ENCODE measurements around the gene YLPM1. TPM values are rescaled to one million over a fixed set of nuclear protein-coding genes. Genes with fewer than 3 reads are reported as not detected.
"Not testable (repeated sequence)": the region's sequence is repeated elsewhere in the genome, so short reads cannot be mapped to it uniquely, and the experiment has no call there.

Gene YLPM1
- total and polyA plus RNA-seq, 4 donors = 11.8 to 79.9 (median 39.2) TPM

DNA sequence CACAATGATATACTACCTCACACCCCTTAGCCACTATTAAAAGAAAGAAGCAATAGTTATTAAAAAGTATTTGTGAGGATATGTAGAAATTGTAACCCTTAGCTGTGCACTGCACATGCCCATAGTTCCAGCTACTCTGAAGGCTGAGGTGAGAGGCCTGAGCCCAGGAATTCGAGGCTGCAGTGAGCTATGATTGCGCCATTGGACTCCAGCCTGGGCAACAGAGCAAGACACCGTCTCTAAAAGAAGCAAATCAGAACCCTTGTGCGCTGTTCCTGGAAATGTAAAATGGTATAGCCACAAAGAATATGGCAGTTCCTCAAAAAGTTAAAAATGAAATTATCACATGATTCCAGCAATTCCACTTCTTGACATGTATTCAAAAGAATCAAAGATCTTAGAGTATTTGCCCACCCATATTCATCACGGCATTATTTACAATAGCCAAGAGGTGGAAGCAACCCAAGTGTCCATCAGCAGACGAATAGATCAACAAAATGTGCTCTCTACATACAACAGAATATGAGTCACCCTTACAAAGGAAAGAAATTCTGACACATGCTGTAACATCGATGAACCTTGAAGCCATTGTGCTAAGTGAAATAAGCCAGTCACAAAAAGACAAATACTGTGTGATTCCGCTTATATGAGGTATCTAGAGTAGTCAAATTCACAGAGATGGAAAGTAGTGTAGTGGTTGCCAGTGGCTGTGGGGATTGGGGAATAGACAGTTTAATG is 23.7 kb upstream of the YLPM1 start:
- ATAC-seq (ENCODE audit: low FRiP score) (no peak), DNase-seq (no peak)
- Histone ChIP-seq H3K4me3 (ENCODE audit: low read length in 2 of 2) (no peak overlapping the region), H3K4me1 (ENCODE audit: control insufficient read depth in 1 of 2, insufficient read depth in 2 of 2, low read length in 2 of 2) (no peaks in the 10 kb centered on the region), H3K27me3 (ENCODE audit: control insufficient read depth in 1 of 2, insufficient read depth in 2 of 2, low read length in 1 of 2) (no peaks in the 10 kb centered on the region), H3K27ac (ENCODE audit: low read depth in 1 of 2, low read length in 2 of 2) (no peak overlapping the region), H3K9me3 (ENCODE audit: control insufficient read depth, low read length) (no peaks in the 10 kb centered on the region), H3K36me3 (ENCODE audit: control insufficient read depth in 1 of 2, insufficient read depth in 2 of 2, low read length in 1 of 2) (peaks cover 0 to 2% of the 10 kb centered on the region in 2 donors)
- intact Hi-C loops (cut with DNase I) = no loop called here
- WGBS, 2 donors = 94 to 96% methylated on average over 8 of the region's 8 CpGs

DNA sequence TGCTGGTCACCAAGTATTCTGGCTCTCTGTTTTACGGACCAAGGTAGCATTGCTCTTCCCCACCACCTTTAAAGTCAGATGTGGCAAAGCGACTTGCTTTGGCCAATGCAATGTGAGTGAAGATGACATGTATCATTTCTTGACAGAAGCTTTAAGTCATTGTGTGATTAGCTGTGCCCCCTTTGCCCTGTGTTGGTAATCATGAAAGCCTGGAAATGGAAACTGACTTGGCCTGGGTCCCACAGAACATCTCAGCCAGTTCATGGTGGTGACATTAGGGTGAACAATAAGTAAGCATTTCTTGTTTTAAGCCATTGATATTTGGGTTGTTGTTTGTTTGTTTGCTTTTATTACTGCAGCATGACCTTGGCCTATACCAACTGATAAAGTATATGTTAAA is 15.9 kb upstream of the YLPM1 start:
- H3K9me3 ChIP-seq (ENCODE audit: control insufficient read depth, low read length) = no peaks in the 10 kb centered on the region
- no peaks in the 10 kb centered on the region for H3K27me3 ChIP-seq (ENCODE audit: control insufficient read depth in 1 of 2, insufficient read depth in 2 of 2, low read length in 1 of 2)
- DNase-seq = no peak
- no peak overlapping the region for H3K4me3 ChIP-seq (ENCODE audit: low read length in 2 of 2)
- WGBS, 2 donors = 85 to 94% methylated on average over 2 of the region's 2 CpGs
- intact Hi-C loops (cut with DNase I) = no loop called here
- H3K4me1 ChIP-seq (ENCODE audit: control insufficient read depth in 1 of 2, insufficient read depth in 2 of 2, low read length in 2 of 2) = no peaks in the 10 kb centered on the region
- ATAC-seq (ENCODE audit: low FRiP score) = no peak
- no peak overlapping the region for H3K27ac ChIP-seq (ENCODE audit: low read depth in 1 of 2, low read length in 2 of 2)
- no peaks in the 10 kb centered on the region for H3K36me3 ChIP-seq (ENCODE audit: control insufficient read depth in 1 of 2, insufficient read depth in 2 of 2, low read length in 1 of 2)

DNA sequence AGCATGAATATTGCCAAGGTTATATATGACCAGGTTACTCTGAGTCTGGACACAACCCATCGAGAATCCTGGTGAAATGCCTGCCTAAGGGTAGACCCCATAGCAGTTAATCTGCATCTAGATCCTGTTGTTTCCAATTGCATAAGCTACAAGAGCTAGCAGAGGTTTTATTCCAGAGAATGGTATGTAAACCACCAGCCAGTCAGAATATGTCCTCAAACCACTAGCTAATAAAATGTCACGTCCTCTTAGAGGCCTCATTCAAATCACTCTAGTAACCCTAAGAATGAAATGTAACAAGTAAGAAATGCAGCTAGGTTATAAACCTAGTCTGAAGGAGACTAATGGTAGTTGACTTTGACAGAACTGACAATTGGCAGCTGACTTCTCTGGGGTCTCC is 9.0 kb upstream of the YLPM1 start:
- intact Hi-C loops (cut with DNase I) = no loop called here
- no peaks in the 10 kb centered on the region for H3K27me3 ChIP-seq (ENCODE audit: control insufficient read depth in 1 of 2, insufficient read depth in 2 of 2, low read length in 1 of 2)

DNA sequence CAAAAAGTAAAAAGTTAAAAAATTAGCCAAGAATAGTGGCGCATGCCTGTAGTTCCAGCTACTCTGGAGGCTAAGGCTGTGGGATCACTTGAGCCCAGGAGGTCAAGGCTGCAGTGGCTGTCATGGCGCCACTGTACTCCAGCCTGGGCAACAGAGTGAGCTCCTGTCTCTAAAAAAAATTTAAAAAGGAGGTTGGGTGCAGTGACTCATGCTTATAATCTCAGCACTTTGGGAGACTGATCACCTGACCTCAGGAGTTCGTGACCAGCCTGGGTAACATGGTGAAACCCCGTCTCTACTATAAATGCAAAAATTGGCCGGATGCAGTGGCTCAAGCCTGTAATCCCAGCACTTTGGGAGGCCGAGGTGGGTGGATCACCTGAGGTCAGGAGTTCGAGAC is 8.2 kb upstream of the YLPM1 start:
- Histone ChIP-seq H3K36me3 (ENCODE audit: control insufficient read depth in 1 of 2, insufficient read depth in 2 of 2, low read length in 1 of 2) (no peaks in the 10 kb centered on the region), H3K4me1 (ENCODE audit: control insufficient read depth in 1 of 2, insufficient read depth in 2 of 2, low read length in 2 of 2) (no peaks in the 10 kb centered on the region), H3K9me3 (ENCODE audit: control insufficient read depth, low read length) (no peaks in the 10 kb centered on the region), H3K27me3 (ENCODE audit: control insufficient read depth in 1 of 2, insufficient read depth in 2 of 2, low read length in 1 of 2) (no peaks in the 10 kb centered on the region), H3K4me3 (ENCODE audit: low read length in 2 of 2) (no peak overlapping the region), H3K27ac (ENCODE audit: low read depth in 1 of 2, low read length in 2 of 2) (no peak overlapping the region)
- DNase-seq = no peak
- ATAC-seq (ENCODE audit: low FRiP score) = no peak
- intact Hi-C loops (cut with DNase I) = no loop called here
- 89 to 92% methylated on average over 7 of the region's 7 CpGs for WGBS, 2 donors

More for the DNA sequence above, 9.0 kb upstream of the YLPM1 start:
- no peak for DNase-seq
- no peak overlapping the region for H3K4me3 ChIP-seq (ENCODE audit: low read length in 2 of 2)
- H3K4me1 ChIP-seq (ENCODE audit: control insufficient read depth in 1 of 2, insufficient read depth in 2 of 2, low read length in 2 of 2) = no peaks in the 10 kb centered on the region
- no peak overlapping the region for H3K27ac ChIP-seq (ENCODE audit: low read depth in 1 of 2, low read length in 2 of 2)
- WGBS, 2 donors = 75 to 80% methylated on average over 2 of the region's 2 CpGs
- H3K36me3 ChIP-seq (ENCODE audit: control insufficient read depth in 1 of 2, insufficient read depth in 2 of 2, low read length in 1 of 2) = no peaks in the 10 kb centered on the region
- no peaks in the 10 kb centered on the region for H3K9me3 ChIP-seq (ENCODE audit: control insufficient read depth, low read length)
- no peak for ATAC-seq (ENCODE audit: low FRiP score)

DNA sequence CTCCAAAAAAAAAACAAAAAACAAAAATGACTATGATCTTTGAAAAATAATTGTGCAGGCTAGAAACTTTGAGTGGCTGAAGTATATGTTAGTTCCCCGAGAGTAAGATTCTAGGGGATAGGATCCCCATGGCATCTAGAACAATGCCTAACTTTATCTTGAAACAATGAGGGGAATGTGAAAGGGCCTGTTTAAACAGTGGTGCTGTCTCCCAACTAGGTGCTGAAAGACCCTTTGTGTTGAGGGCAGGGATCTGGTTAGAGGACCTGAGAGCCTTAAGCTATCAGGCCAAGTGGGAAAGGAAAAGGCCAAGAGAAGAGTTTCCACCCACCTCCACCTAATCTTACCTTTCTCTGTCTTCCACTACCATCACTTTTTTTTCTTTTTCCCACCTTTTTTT is 6.8 kb upstream of the YLPM1 start:
- 73 to 78% methylated on average over 1 of the region's 1 CpG for WGBS, 2 donors
- H3K27ac ChIP-seq (ENCODE audit: low read depth in 1 of 2, low read length in 2 of 2) = no peak overlapping the region
- H3K9me3 ChIP-seq (ENCODE audit: control insufficient read depth, low read length) = no peaks in the 10 kb centered on the region
- H3K36me3 ChIP-seq (ENCODE audit: control insufficient read depth in 1 of 2, insufficient read depth in 2 of 2, low read length in 1 of 2) = no peaks in the 10 kb centered on the region
- intact Hi-C loops (cut with DNase I) = no loop called here
- no peak overlapping the region for H3K4me3 ChIP-seq (ENCODE audit: low read length in 2 of 2)
- no peaks in the 10 kb centered on the region for H3K4me1 ChIP-seq (ENCODE audit: control insufficient read depth in 1 of 2, insufficient read depth in 2 of 2, low read length in 2 of 2)
- no peaks in the 10 kb centered on the region for H3K27me3 ChIP-seq (ENCODE audit: control insufficient read depth in 1 of 2, insufficient read depth in 2 of 2, low read length in 1 of 2)
- no peak for ATAC-seq (ENCODE audit: low FRiP score)
- no peak for DNase-seq

DNA sequence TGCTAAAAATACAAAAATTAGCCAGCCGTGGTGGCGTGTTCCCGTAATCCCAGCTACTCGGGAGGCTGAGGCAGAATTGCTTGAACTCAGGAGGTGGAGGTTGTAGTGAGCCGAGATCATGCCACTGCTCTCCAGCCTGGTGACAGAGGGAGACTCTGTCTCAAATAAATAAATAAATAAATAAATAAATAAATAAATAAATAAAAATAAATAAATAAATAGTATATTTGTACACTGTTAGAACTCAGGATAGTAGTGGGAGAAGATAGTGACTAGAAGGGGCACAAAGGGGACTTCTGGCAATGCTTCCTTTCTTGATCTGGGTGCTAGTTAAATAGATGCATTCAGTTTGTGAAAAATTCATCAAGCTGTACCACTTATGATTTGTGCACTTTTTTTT is 4.6 kb upstream of the YLPM1 start:
- H3K27me3 ChIP-seq (ENCODE audit: control insufficient read depth in 1 of 2, insufficient read depth in 2 of 2, low read length in 1 of 2); H3K9me3 ChIP-seq (ENCODE audit: control insufficient read depth, low read length); DNase-seq; H3K27ac ChIP-seq (ENCODE audit: low read depth in 1 of 2, low read length in 2 of 2); intact Hi-C loops (cut with DNase I); H3K4me1 ChIP-seq (ENCODE audit: control insufficient read depth in 1 of 2, insufficient read depth in 2 of 2, low read length in 2 of 2); H3K4me3 ChIP-seq (ENCODE audit: low read length in 2 of 2); H3K36me3 ChIP-seq (ENCODE audit: control insufficient read depth in 1 of 2, insufficient read depth in 2 of 2, low read length in 1 of 2); ATAC-seq (ENCODE audit: low FRiP score): not testable (repeated sequence)
- 89 to 93% methylated on average over 5 of the region's 5 CpGs for WGBS, 2 donors

DNA sequence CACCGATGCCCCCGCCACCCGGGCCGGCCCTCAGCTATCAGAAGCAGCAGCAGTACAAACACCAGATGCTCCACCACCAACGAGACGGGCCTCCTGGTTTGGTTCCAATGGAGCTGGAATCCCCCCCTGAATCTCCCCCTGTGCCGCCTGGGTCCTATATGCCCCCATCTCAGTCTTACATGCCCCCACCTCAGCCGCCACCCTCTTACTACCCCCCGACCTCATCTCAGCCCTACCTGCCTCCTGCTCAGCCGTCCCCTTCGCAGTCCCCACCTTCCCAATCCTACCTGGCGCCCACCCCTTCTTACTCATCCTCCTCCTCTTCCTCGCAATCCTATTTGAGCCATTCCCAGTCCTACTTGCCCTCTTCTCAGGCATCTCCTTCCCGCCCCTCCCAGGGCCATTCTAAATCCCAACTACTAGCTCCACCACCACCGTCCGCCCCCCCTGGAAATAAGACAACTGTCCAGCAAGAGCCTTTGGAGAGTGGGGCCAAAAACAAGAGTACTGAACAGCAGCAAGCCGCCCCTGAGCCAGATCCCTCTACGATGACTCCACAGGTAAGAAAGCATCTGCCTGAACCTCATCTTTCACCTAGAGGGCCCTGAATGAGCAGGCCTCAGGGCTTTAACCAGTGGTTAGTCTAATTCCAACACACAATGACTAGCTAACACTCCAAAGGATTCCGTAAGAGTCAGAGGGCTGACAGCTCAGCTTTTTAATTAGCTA is 851 bp downstream of the YLPM1 start:
- Histone ChIP-seq H3K4me3 (ENCODE audit: low read length in 2 of 2) (peak overlapping the region; percentile 36 to 66), H3K27ac (ENCODE audit: low read depth in 1 of 2, low read length in 2 of 2) (no peak overlapping the region), H3K9me3 (ENCODE audit: control insufficient read depth, low read length) (no peaks in the 10 kb centered on the region), H3K4me1 (ENCODE audit: control insufficient read depth in 1 of 2, insufficient read depth in 2 of 2, low read length in 2 of 2) (peaks cover 0 to 2% of the 10 kb centered on the region in 2 donors), H3K36me3 (ENCODE audit: control insufficient read depth in 1 of 2, insufficient read depth in 2 of 2, low read length in 1 of 2) (no peaks in the 10 kb centered on the region), H3K27me3 (ENCODE audit: control insufficient read depth in 1 of 2, insufficient read depth in 2 of 2, low read length in 1 of 2) (no peaks in the 10 kb centered on the region)
- 1% methylated on average over 17 to 19 of the region's 19 CpGs for WGBS, 2 donors
- no peak for DNase-seq
- ATAC-seq (ENCODE audit: low FRiP score) = no peak
- intact Hi-C loops (cut with DNase I) = loop anchor here in 1 of 2 donors (5.0 kb wide), 1 partner anchor 152 kb away; the partner anchor contains the start of gene LTBP2

DNA sequence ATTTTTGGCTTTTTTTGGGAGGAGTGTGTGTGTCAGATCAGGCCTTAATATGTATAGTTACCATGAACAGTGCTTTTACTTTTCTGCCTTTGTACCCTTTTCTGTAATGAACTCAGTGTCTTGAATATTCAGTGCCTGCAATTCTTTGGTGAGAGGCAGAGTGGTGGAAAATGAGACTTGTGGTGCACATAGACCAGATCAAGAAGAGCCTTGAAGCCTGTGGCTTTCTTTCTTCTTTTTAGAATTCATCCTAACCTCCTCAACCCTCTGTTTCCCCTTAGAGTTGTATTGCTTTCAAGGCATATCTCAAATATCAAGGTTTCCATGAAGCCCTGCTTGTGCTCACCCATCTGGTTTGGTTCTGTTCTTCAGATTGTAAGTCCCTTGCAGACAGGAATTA is 2.6 kb downstream of the YLPM1 start:
- H3K4me1 ChIP-seq (ENCODE audit: control insufficient read depth in 1 of 2, insufficient read depth in 2 of 2, low read length in 2 of 2) = peaks cover 0 to 2% of the 10 kb centered on the region in 2 donors
- H3K27ac ChIP-seq (ENCODE audit: low read depth in 1 of 2, low read length in 2 of 2) = no peak overlapping the region
- peak overlapping the region; percentile 26 to 66 for H3K4me3 ChIP-seq (ENCODE audit: low read length in 2 of 2)

DNA sequence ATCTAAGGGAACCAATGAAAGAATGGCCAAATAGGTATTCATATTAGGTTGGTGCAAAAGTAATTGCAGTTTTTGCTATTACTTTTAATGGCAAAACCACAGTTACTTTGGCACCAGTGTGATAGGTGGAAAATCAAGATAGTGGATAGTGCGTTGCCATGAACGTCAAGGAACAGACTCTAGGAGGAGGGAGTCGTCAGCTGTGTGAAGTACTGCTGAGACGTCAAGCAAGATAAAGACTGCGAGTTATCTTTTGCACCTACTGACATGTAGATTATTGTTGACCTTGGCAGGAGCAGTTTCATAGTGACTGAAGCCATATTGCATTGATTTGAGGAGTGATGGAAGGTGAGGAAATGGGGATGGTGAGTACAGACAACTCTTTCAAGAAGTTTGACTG is 8.3 kb downstream of the YLPM1 start:
- H3K36me3 ChIP-seq (ENCODE audit: control insufficient read depth in 1 of 2, insufficient read depth in 2 of 2, low read length in 1 of 2) = no peaks in the 10 kb centered on the region
- DNase-seq (no peak), ATAC-seq (ENCODE audit: low FRiP score) (no peak)
- peaks cover 0 to 2% of the 10 kb centered on the region in 2 donors for H3K4me1 ChIP-seq (ENCODE audit: control insufficient read depth in 1 of 2, insufficient read depth in 2 of 2, low read length in 2 of 2)
- no peaks in the 10 kb centered on the region for H3K27me3 ChIP-seq (ENCODE audit: control insufficient read depth in 1 of 2, insufficient read depth in 2 of 2, low read length in 1 of 2)
- intact Hi-C loops (cut with DNase I) = no loop called here
- H3K4me3 ChIP-seq (ENCODE audit: low read length in 2 of 2) = no peak overlapping the region
- H3K27ac ChIP-seq (ENCODE audit: low read depth in 1 of 2, low read length in 2 of 2) = no peak overlapping the region
- WGBS, 2 donors = 56 to 68% methylated on average over 5 of the region's 5 CpGs
- H3K9me3 ChIP-seq (ENCODE audit: control insufficient read depth, low read length) = no peaks in the 10 kb centered on the region

More for the DNA sequence above, 2.6 kb downstream of the YLPM1 start:
- no peak for ATAC-seq (ENCODE audit: low FRiP score)
- Histone ChIP-seq H3K36me3 (ENCODE audit: control insufficient read depth in 1 of 2, insufficient read depth in 2 of 2, low read length in 1 of 2) (no peaks in the 10 kb centered on the region), H3K27me3 (ENCODE audit: control insufficient read depth in 1 of 2, insufficient read depth in 2 of 2, low read length in 1 of 2) (no peaks in the 10 kb centered on the region), H3K9me3 (ENCODE audit: control insufficient read depth, low read length) (no peaks in the 10 kb centered on the region)
- no peak for DNase-seq
- intact Hi-C loops (cut with DNase I) = no loop called here
